CD4-positive, CD25-positive, alpha-beta regulatory T cell (primary cell): Measurements from ENCODE around the gene MRPS27. TPM values are rescaled to one million over a fixed set of nuclear protein-coding genes. Genes with fewer than 3 reads are reported as not detected.

Experiments
- ATAC-seq, 2 donors: fragments of 150-1000 bp; cut with Tn5 transposase; one replicate each; pipeline ENCODE4 v1.10.0; 2021; ENCODE audit warnings: low read depth in 2 of 2, moderate number of reproducible peaks in 2 of 2, moderate library complexity in 1 of 2
- DNase-seq, 3 donors: peaks; one replicate each; pipeline versions ENCODE4 v3.0.0 to v3.0.0-alpha.2; 2012 to 2022; ENCODE audit warnings: mixed read lengths in 1 of 3
- H3K27ac ChIP-seq: one replicate; pipeline ENCODE4 v1.7.0; 2013; ENCODE audit warnings: mild to moderate bottlenecking, low read length; ENCODE audit not compliant: insufficient read depth, poor library complexity, severe bottlenecking
- H3K27me3 ChIP-seq: one replicate; pipeline ENCODE4 v1.7.0; 2013; ENCODE audit warnings: low read length; ENCODE audit not compliant: control insufficient read depth, insufficient read depth
- H3K36me3 ChIP-seq: one replicate; pipeline ENCODE4 v1.7.0; 2013; ENCODE audit warnings: mild to moderate bottlenecking, low read length, moderate library complexity; ENCODE audit not compliant: control insufficient read depth, insufficient read depth
- H3K4me1 ChIP-seq: 2 replicates; pipeline ENCODE4 v1.7.0; 2013; ENCODE audit warnings: mild to moderate bottlenecking, low read length; ENCODE audit not compliant: insufficient read depth, control insufficient read depth, poor library complexity, severe bottlenecking
- H3K4me3 ChIP-seq: one replicate; pipeline ENCODE4 v1.7.0; 2013; ENCODE audit warnings: low read depth, mild to moderate bottlenecking, low read length, moderate library complexity
- H3K9me3 ChIP-seq, 2 experiments: 1 replicate in 1 of 2; 2 replicates in 1 of 2; pipeline ENCODE4 v1.7.0; 2013; ENCODE audit warnings: low read length in 2 of 2, mild to moderate bottlenecking in 1 of 2, moderate library complexity in 1 of 2; ENCODE audit not compliant: control insufficient read depth in 2 of 2
- H3K27ac Mint-ChIP-seq, 3 donors: one replicate each; pipeline ENCODE4 v1.8.0; 2020 to 2022; ENCODE audit warnings: mild to moderate bottlenecking in 3 of 3, mixed read lengths in 3 of 3, moderate library complexity in 2 of 3
- H3K27me3 Mint-ChIP-seq: one replicate; pipeline ENCODE4 v1.8.0; 2022; ENCODE audit warnings: mild to moderate bottlenecking, mixed read lengths
- H3K36me3 Mint-ChIP-seq: one replicate; pipeline ENCODE4 v1.8.0; 2020; ENCODE audit warnings: mixed read lengths
- H3K4me1 Mint-ChIP-seq, 4 donors: one replicate each; pipeline ENCODE4 v1.8.0; 2020 to 2022; ENCODE audit warnings: mixed read lengths in 4 of 4, mild to moderate bottlenecking in 1 of 4
- H3K4me3 Mint-ChIP-seq, 4 donors: one replicate each; pipeline ENCODE4 v1.8.0; 2020 to 2022; ENCODE audit warnings: mild to moderate bottlenecking in 4 of 4, mixed read lengths in 4 of 4, moderate library complexity in 3 of 4
- H3K9me3 Mint-ChIP-seq, 7 donors: one replicate each; pipeline ENCODE4 v1.8.0; 2020 to 2022; ENCODE audit warnings: mixed read lengths in 7 of 7, mild to moderate bottlenecking in 3 of 7, moderate library complexity in 2 of 7
- polyA plus RNA-seq, 4 donors: library from polyadenylated mRNA; unstranded; fragments of 300-500 nt; fragmentation: Illumina TruSeq; gene quantifications; one replicate each; pipeline ENCODE4 v1.2.3, GENCODE V29; 2021
- total RNA-seq: library from RNA; stranded (reverse); gene quantifications from one replicate; pipeline ENCODE4 v1.2.3, GENCODE V29; 2022

MRPS27 gene
- total and polyA plus RNA-seq, 5 donors from 2014 or later, result 36.2 to 53.1 (median 42.5) TPM

GRCh38 chr5:72363166-72363802 is 43.2 kb upstream of the MRPS27 start:
- H3K27ac ChIP-seq, result no peak overlapping the region
- Mint-ChIP-seq H3K9me3 (no peaks in the 10 kb centered on the region), H3K4me3 (no peak overlapping the region), H3K4me1 (peaks cover 0 to 5% (median 0%) of the 10 kb centered on the region in 4 donors), H3K36me3 (peaks cover 34% of the 10 kb centered on the region), H3K27ac (no peak overlapping the region), H3K27me3 (no peaks in the 10 kb centered on the region)
- H3K27me3 ChIP-seq, result no peaks in the 10 kb centered on the region
- peaks cover 12% of the 10 kb centered on the region for H3K36me3 ChIP-seq
- DNase-seq (no peak), ATAC-seq (no peak)
- H3K4me3 ChIP-seq, result no peak overlapping the region
- no peaks in the 10 kb centered on the region for H3K9me3 ChIP-seq
- H3K4me1 ChIP-seq, result no peaks in the 10 kb centered on the region

- no peak for DNase-seq
- Mint-ChIP-seq H3K9me3 (no peaks in the 10 kb centered on the region), H3K4me3 (no peak overlapping the region), H3K27ac (peak overlapping the region in 1 of 3 donors; percentile 27), H3K4me1 (peaks cover 0 to 7% (median 0%) of the 10 kb centered on the region in 4 donors), H3K27me3 (no peaks in the 10 kb centered on the region), H3K36me3 (peaks cover 38% of the 10 kb centered on the region)
- no peaks in the 10 kb centered on the region for H3K4me1 ChIP-seq
- H3K27me3 ChIP-seq, result no peaks in the 10 kb centered on the region
- no peak overlapping the region for H3K27ac ChIP-seq
- no peak overlapping the region for H3K4me3 ChIP-seq
- no peak for ATAC-seq
- no peaks in the 10 kb centered on the region for H3K9me3 ChIP-seq
- H3K36me3 ChIP-seq, result peaks cover 15% of the 10 kb centered on the region
Observed at GRCh38 chr5:72359886-72360285, 39.8 kb upstream of the MRPS27 start.

- H3K4me1 Mint-ChIP-seq, result peaks cover 0 to 7% (median 0%) of the 10 kb centered on the region in 4 donors
- no peaks in the 10 kb centered on the region for H3K9me3 Mint-ChIP-seq
- peaks cover 38% of the 10 kb centered on the region for H3K36me3 Mint-ChIP-seq
- Histone ChIP-seq H3K36me3 (peaks cover 15% of the 10 kb centered on the region), H3K4me3 (no peak overlapping the region), H3K4me1 (no peaks in the 10 kb centered on the region), H3K9me3 (no peaks in the 10 kb centered on the region), H3K27me3 (no peaks in the 10 kb centered on the region), H3K27ac (no peak overlapping the region)
- H3K27ac Mint-ChIP-seq, result no peak overlapping the region
- H3K4me3 Mint-ChIP-seq, result no peak overlapping the region
- H3K27me3 Mint-ChIP-seq, result no peaks in the 10 kb centered on the region
- ATAC-seq (no peak), DNase-seq (no peak)
Observed at GRCh38 chr5:72358925-72359324, 38.9 kb upstream of the MRPS27 start.

- peaks cover 0 to 7% (median 0%) of the 10 kb centered on the region in 4 donors for H3K4me1 Mint-ChIP-seq
- Histone ChIP-seq H3K4me1 (no peaks in the 10 kb centered on the region), H3K9me3 (no peaks in the 10 kb centered on the region), H3K36me3 (peaks cover 15% of the 10 kb centered on the region), H3K27me3 (no peaks in the 10 kb centered on the region), H3K27ac (no peak overlapping the region), H3K4me3 (no peak overlapping the region)
- ATAC-seq (no peak), DNase-seq (no peak)
- no peaks in the 10 kb centered on the region for H3K9me3 Mint-ChIP-seq
- no peak overlapping the region for H3K4me3 Mint-ChIP-seq
- H3K36me3 Mint-ChIP-seq, result peaks cover 30% of the 10 kb centered on the region
- H3K27me3 Mint-ChIP-seq, result no peaks in the 10 kb centered on the region
- no peak overlapping the region for H3K27ac Mint-ChIP-seq
Observed at GRCh38 chr5:72356361-72356760, 36.3 kb upstream of the MRPS27 start.

GRCh38 chr5:72355706-72356299 is 35.8 kb upstream of the MRPS27 start:
- H3K4me3 Mint-ChIP-seq, result no peak overlapping the region
- Histone ChIP-seq H3K4me3 (no peak overlapping the region), H3K4me1 (no peaks in the 10 kb centered on the region), H3K27ac (no peak overlapping the region), H3K27me3 (no peaks in the 10 kb centered on the region), H3K9me3 (no peaks in the 10 kb centered on the region), H3K36me3 (peaks cover 15% of the 10 kb centered on the region)
- ATAC-seq, result no peak
- peaks cover 24% of the 10 kb centered on the region for H3K36me3 Mint-ChIP-seq
- peaks cover 0 to 7% (median 0%) of the 10 kb centered on the region in 4 donors for H3K4me1 Mint-ChIP-seq
- no peaks in the 10 kb centered on the region for H3K9me3 Mint-ChIP-seq
- no peaks in the 10 kb centered on the region for H3K27me3 Mint-ChIP-seq
- no peak for DNase-seq
- no peak overlapping the region for H3K27ac Mint-ChIP-seq

- no peaks in the 10 kb centered on the region for H3K27me3 ChIP-seq
- no peaks in the 10 kb centered on the region for H3K9me3 ChIP-seq
- no peak for ATAC-seq
- Mint-ChIP-seq H3K9me3 (no peaks in the 10 kb centered on the region), H3K4me1 (peaks cover 0 to 7% (median 0%) of the 10 kb centered on the region in 4 donors), H3K4me3 (no peak overlapping the region), H3K27me3 (no peaks in the 10 kb centered on the region), H3K36me3 (peaks cover 18% of the 10 kb centered on the region), H3K27ac (peak overlapping the region in 1 of 3 donors; percentile 6)
- DNase-seq, result no peak
- no peak overlapping the region for H3K4me3 ChIP-seq
- no peaks in the 10 kb centered on the region for H3K4me1 ChIP-seq
- peaks cover under 1% of the 10 kb centered on the region for H3K36me3 ChIP-seq
- no peak overlapping the region for H3K27ac ChIP-seq
Observed at GRCh38 chr5:72353046-72353445, 33.0 kb upstream of the MRPS27 start.

GRCh38 chr5:72352616-72353015 is 32.6 kb upstream of the MRPS27 start:
- Histone ChIP-seq H3K9me3 (no peaks in the 10 kb centered on the region), H3K36me3 (no peaks in the 10 kb centered on the region), H3K4me1 (no peaks in the 10 kb centered on the region), H3K4me3 (no peak overlapping the region), H3K27ac (no peak overlapping the region), H3K27me3 (no peaks in the 10 kb centered on the region)
- ATAC-seq, result no peak
- H3K36me3 Mint-ChIP-seq, result peaks cover 18% of the 10 kb centered on the region
- H3K27me3 Mint-ChIP-seq, result no peaks in the 10 kb centered on the region
- no peak for DNase-seq
- no peak overlapping the region for H3K4me3 Mint-ChIP-seq
- H3K9me3 Mint-ChIP-seq, result no peaks in the 10 kb centered on the region
- peaks cover 0 to 7% (median 0%) of the 10 kb centered on the region in 4 donors for H3K4me1 Mint-ChIP-seq
- H3K27ac Mint-ChIP-seq, result peak overlapping the region in 1 of 3 donors; percentile 6

- Mint-ChIP-seq H3K27me3 (no peaks in the 10 kb centered on the region), H3K4me1 (peaks cover 0 to 6% (median 0%) of the 10 kb centered on the region in 4 donors), H3K36me3 (peaks cover 23% of the 10 kb centered on the region), H3K9me3 (no peaks in the 10 kb centered on the region), H3K27ac (no peak overlapping the region), H3K4me3 (no peak overlapping the region)
- Histone ChIP-seq H3K9me3 (no peaks in the 10 kb centered on the region), H3K4me3 (no peak overlapping the region), H3K27ac (no peak overlapping the region), H3K4me1 (no peaks in the 10 kb centered on the region), H3K27me3 (no peaks in the 10 kb centered on the region), H3K36me3 (no peaks in the 10 kb centered on the region)
- DNase-seq, result no peak
- no peak for ATAC-seq
Observed at GRCh38 chr5:72351376-72351775, 31.3 kb upstream of the MRPS27 start.
